Hepatocyte (in vitro differentiated cells): ENCODE data around the gene PLS3. TPM values are rescaled to one million over a fixed set of nuclear protein-coding genes. Genes with fewer than 3 reads are reported as not detected.

Source experiments
- DNase-seq: peaks from one replicate; pipeline ENCODE4 v3.0.0-alpha.2; 2016; ENCODE audit warnings: low spot score
- H2AFZ ChIP-seq: fragments of 200-600 bp; sonication (generic); 2 replicates; pipeline ENCODE4 v1.6.0; 2016; ENCODE audit warnings: antibody characterized with exemption, mild to moderate bottlenecking
- H3K27ac ChIP-seq: fragments of 200-600 bp; sonication (generic); 2 replicates; pipeline ENCODE4 v1.5.1; 2016; ENCODE audit warnings: mild to moderate bottlenecking
- H3K27me3 ChIP-seq: fragments of 200-600 bp; sonication (generic); 2 replicates; pipeline ENCODE4 v1.6.1; 2016
- H3K36me3 ChIP-seq: fragments of 200-600 bp; sonication (generic); replicated peaks from 2 replicates; pipeline ENCODE4 v1.5.1; 2016; ENCODE audit warnings: low read depth; ENCODE audit not compliant: insufficient read depth
- H3K4me1 ChIP-seq: fragments of 200-600 bp; sonication (generic); 2 replicates; pipeline ENCODE4 v1.5.1; 2016; ENCODE audit warnings: mild to moderate bottlenecking, moderate library complexity; ENCODE audit not compliant: insufficient read depth
- H3K4me2 ChIP-seq: fragments of 200-600 bp; sonication (generic); 2 replicates; pipeline ENCODE4 v1.6.0; 2016
- H3K4me3 ChIP-seq: fragments of 200-600 bp; sonication (generic); 2 replicates; pipeline ENCODE4 v1.5.1; 2016; ENCODE audit warnings: mild to moderate bottlenecking
- H3K79me2 ChIP-seq: fragments of 200-600 bp; sonication (generic); 2 replicates; pipeline ENCODE4 v1.6.0; 2017; ENCODE audit warnings: mild to moderate bottlenecking
- H3K9me2 ChIP-seq: fragments of 200-600 bp; sonication (generic); replicated peaks from 2 replicates; pipeline ENCODE4 v1.6.0; 2017; ENCODE audit warnings: mild to moderate bottlenecking; ENCODE audit not compliant: insufficient read depth
- H3K9me3 ChIP-seq: fragments of 200-600 bp; sonication (generic); 2 replicates; pipeline ENCODE4 v1.5.1; 2016; ENCODE audit warnings: low read depth, mild to moderate bottlenecking
- H4K20me1 ChIP-seq: fragments of 200-600 bp; sonication (generic); 2 replicates; pipeline ENCODE4 v1.6.0; 2016; ENCODE audit warnings: mild to moderate bottlenecking; ENCODE audit not compliant: insufficient read depth, poor library complexity, severe bottlenecking
- CTCF ChIP-seq: fragments of 200-600 bp; sonication (generic); IDR thresholded peaks from 2 replicates; pipeline ENCODE4 v1.5.1; 2016; ENCODE audit warnings: antibody characterized with exemption, mild to moderate bottlenecking; ENCODE audit not compliant: poor library complexity
- EZH2 ChIP-seq: fragments of 200-600 bp; sonication (generic); IDR thresholded peaks from 2 replicates; pipeline ENCODE4 v1.6.1; 2016; ENCODE audit warnings: antibody characterized with exemption, mild to moderate bottlenecking, borderline replicate concordance
- EZH2phosphoT487 ChIP-seq: fragments of 200-600 bp; sonication (generic); IDR thresholded peaks from one replicate; pipeline ENCODE4 v1.6.1; 2018; ENCODE audit warnings: antibody characterized with exemption, mild to moderate bottlenecking, low read depth, moderate library complexity; ENCODE audit not compliant: unreplicated experiment, severe bottlenecking
- WGBS: methylation state at CpG from one replicate; pipeline ENCODE4 v1.1.6; 2016; ENCODE audit warnings: low lambda C conversion rate; ENCODE audit errors: missing lambda C conversion rate; 5-methylcytosine and 5-hydroxymethylcytosine counted together
- polyA plus RNA-seq: library from polyadenylated mRNA; unstranded; fragments of >200 nt; fragmentation: Nextera tagmentation; extraction: Ambion mirVana; gene quantifications from 2 replicates; pipeline ENCODE4 v1.2.1, GENCODE V29; 2016
- total RNA-seq: library from RNA; depleted of rRNA; stranded (reverse); fragments of >200 nt; gene quantifications from 2 replicates; pipeline ENCODE4 v1.2.3, GENCODE V29; 2014

The PLS3 gene
- total RNA-seq (315 and 361 TPM in 2 replicates), polyA plus RNA-seq (244 and 277 TPM in 2 replicates)

GRCh38 chrX:115560978-115561604, at the start of gene PLS3:
Gene PLS3, plus strand, starts transcription at chrX:115561174. Its CDS starts 49,077 bp downstream, at chrX:115610251.
- Histone ChIP-seq H3K27ac (peak within 1 kb of the TSS; percentile 98), H3K27me3 (no peaks in the 10 kb centered on the region), H3K4me2 (peak within 1 kb of the TSS; percentile 83), H3K36me3 (no peaks in the 10 kb centered on the region), H3K4me1 (peaks cover 15% of the 10 kb centered on the region), H3K9me3 (no peaks in the 10 kb centered on the region), H3K4me3 (peak within 1 kb of the TSS; percentile 54), H4K20me1 (no peaks in the 10 kb centered on the region), H3K9me2 (no peaks in the 10 kb centered on the region), H3K79me2 (peaks cover 47% of the 10 kb centered on the region), H2AFZ (peak within 1 kb of the TSS; percentile 31)
- DNase-seq, result peak; percentile 93
- TF ChIP-seq EZH2 (no peak), CTCF (no peak), EZH2phosphoT487 (no peak)
- 2% methylated on average over 33 of the region's 40 CpGs for WGBS

GRCh38 chrX:115518113-115518512, 42.9 kb upstream of the PLS3 start:
- Histone ChIP-seq H3K36me3 (no peaks in the 10 kb centered on the region), H2AFZ (no peak overlapping the region), H3K9me3 (no peaks in the 10 kb centered on the region), H3K4me2 (no peak overlapping the region), H4K20me1 (no peaks in the 10 kb centered on the region), H3K4me1 (no peaks in the 10 kb centered on the region), H3K9me2 (no peaks in the 10 kb centered on the region), H3K4me3 (no peak overlapping the region), H3K79me2 (no peaks in the 10 kb centered on the region), H3K27me3 (no peaks in the 10 kb centered on the region), H3K27ac (no peak overlapping the region)
- TF ChIP-seq EZH2, result no peak
- TF ChIP-seq EZH2phosphoT487, result no peak
- no peak for TF ChIP-seq CTCF
- 80% methylated on average over 2 of the region's 2 CpGs for WGBS
- no peak for DNase-seq

- no peak for TF ChIP-seq EZH2
- TF ChIP-seq EZH2phosphoT487, result no peak
- no peak for TF ChIP-seq CTCF
- no peaks in the 10 kb centered on the region for H3K4me1 ChIP-seq
- H4K20me1 ChIP-seq, result no peaks in the 10 kb centered on the region
- H3K27ac ChIP-seq, result no peak overlapping the region
- H3K4me3 ChIP-seq, result no peak overlapping the region
- no peaks in the 10 kb centered on the region for H3K36me3 ChIP-seq
- H3K79me2 ChIP-seq, result no peaks in the 10 kb centered on the region
- H3K9me3 ChIP-seq, result no peaks in the 10 kb centered on the region
- H3K9me2 ChIP-seq, result no peaks in the 10 kb centered on the region
- H2AFZ ChIP-seq, result no peak overlapping the region
- H3K27me3 ChIP-seq, result no peaks in the 10 kb centered on the region
- no peak for DNase-seq
- no peak overlapping the region for H3K4me2 ChIP-seq
- WGBS, result 31% methylated on average over 1 of the region's 1 CpG
Measured at GRCh38 chrX:115521741-115522140, 39.2 kb upstream of the PLS3 start.

- DNase-seq, result no peak
- no peaks in the 10 kb centered on the region for H3K36me3 ChIP-seq
- no peaks in the 10 kb centered on the region for H3K4me1 ChIP-seq
- H3K9me3 ChIP-seq, result no peaks in the 10 kb centered on the region
- no peak overlapping the region for H2AFZ ChIP-seq
- H3K79me2 ChIP-seq, result no peaks in the 10 kb centered on the region
- H4K20me1 ChIP-seq, result no peaks in the 10 kb centered on the region
- H3K27ac ChIP-seq, result no peak overlapping the region
- H3K9me2 ChIP-seq, result no peaks in the 10 kb centered on the region
- H3K27me3 ChIP-seq, result no peaks in the 10 kb centered on the region
- no peak overlapping the region for H3K4me3 ChIP-seq
- no peak overlapping the region for H3K4me2 ChIP-seq
- TF ChIP-seq CTCF (no peak), EZH2 (no peak), EZH2phosphoT487 (no peak)
Measured at GRCh38 chrX:115522952-115523351, 38.0 kb upstream of the PLS3 start.
